ENCODE results near the gene RNF215.

The RNF215 gene

GRCh38 chr22:30396871-30397655, 9.9 kb upstream of the RNF215 start, which contains the start of gene SEC14L2:
Gene SEC14L2 (plus strand): TSS chr22:30397018. CDS start chr22:30397117, 99 bp downstream.
- DNase-seq (ENCODE audit: low read depth) = peak; percentile 49

GRCh38 chr22:30393885-30394284, 6.7 kb upstream of the RNF215 start:
- DNase-seq (ENCODE audit: low read depth) = no peak

GRCh38 chr22:30393322-30393680, 6.1 kb upstream of the RNF215 start:
- DNase-seq (ENCODE audit: low read depth) = no peak

DNA sequence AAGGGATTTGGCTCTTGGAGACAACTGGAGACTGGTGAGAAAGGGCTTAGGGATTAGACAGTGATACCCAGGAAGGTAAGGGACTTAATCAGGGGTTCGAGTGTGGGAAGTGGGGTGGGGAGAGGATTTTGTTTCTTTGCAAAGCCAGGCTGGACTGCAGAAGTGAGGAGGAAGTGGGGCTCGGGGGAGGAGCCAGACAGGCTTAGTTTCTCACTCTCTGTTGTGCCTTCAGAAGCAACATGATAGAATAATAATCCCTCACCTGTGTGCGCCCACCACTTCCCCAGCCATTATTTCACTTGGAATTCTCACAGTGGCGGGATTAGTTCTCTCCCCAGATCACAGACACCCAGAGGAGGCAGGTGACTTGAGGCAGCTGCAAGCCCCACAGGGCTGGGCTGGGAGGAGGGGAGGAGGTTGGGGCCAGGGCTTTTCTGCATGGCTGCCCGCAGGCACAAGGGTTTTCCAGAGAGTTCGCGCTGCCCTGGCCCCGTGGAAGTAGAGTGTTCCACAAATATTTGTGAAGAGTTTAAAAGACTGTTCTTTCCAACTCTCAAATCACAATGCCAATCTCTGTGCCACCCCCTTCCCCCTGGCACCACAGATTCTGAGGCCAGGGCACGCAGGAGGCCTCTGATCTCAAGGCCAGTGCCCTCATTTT, 5.6 kb upstream of the RNF215 start:
- no peak for DNase-seq (ENCODE audit: low read depth)

DNA sequence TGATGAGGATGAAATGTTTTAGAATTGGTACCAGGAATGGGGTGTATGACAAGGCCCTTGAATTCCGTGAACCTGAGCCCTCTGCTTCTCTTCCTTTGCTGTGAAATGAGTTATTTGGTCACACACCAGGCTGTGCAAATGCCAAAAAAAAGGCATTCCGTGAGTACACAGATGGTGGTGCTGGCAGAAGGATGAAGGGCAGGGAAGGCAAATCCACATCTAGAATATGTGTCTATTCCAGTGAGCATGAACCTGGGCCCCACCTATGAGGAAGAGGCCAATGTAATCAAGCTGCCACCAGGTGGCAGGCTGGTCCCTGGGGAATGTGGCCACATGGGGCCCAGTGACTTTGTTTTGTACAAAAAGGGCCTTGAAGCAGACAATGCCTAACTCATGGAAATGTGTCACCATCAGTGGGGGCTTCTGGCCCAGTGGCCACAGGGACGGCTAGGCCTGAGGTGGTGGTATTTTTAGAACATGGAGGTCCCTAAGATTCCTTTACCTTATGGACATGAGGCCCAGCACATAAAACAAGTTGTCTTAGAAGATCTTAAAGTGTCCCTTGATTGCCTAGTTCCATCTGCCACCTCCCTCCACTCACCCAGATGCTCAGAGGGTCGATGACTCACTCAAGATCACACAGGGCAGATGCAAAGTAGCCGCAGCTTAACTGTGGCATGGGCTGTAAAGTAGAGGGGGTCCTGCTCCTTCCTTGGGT, 3.9 kb upstream of the RNF215 start:
- DNase-seq (ENCODE audit: low read depth) = peak; percentile 58

GRCh38 chr22:30386608-30386959, 627 bp downstream of the RNF215 start:
- DNase-seq (ENCODE audit: low read depth) = no peak

GRCh38 chr22:30385942-30386341, 1.3 kb downstream of the RNF215 start:
- DNase-seq (ENCODE audit: low read depth) = no peak

GRCh38 chr22:30383061-30383460, 4.2 kb downstream of the RNF215 start:
- no peak for DNase-seq (ENCODE audit: low read depth)

GRCh38 chr22:30382340-30382739, 4.9 kb downstream of the RNF215 start:
- DNase-seq (ENCODE audit: low read depth) = no peak

DNA sequence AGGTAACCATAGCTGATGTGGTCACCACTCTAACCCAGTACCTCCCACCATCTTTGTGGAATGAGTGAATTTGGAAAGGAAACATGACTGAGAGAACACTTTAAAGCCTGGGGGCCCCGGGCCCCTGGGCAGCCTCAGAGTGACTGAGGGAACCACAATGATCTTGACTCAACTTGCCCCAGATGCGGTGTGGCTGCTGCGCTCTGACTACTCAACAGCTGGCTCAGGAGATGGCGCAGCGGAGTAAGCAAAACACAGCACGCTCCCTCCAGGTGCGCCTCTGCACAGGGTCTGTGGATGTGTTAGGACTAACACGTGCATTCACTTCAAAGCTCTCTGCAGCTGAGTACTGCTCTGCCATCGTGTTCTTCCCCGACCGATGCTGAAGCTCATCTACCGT, 5.9 kb downstream of the RNF215 start:
- no peak for DNase-seq (ENCODE audit: low read depth)

GRCh38 chr22:30380011-30380410, 7.2 kb downstream of the RNF215 start:
- no peak for DNase-seq (ENCODE audit: low read depth)

GRCh38 chr22:30375312-30375849, 11.8 kb downstream of the RNF215 start:
- no peak for DNase-seq (ENCODE audit: low read depth)

GRCh38 chr22:30373331-30374325, 13.6 kb downstream of the RNF215 start:
- DNase-seq (ENCODE audit: low read depth) = no peak

DNA sequence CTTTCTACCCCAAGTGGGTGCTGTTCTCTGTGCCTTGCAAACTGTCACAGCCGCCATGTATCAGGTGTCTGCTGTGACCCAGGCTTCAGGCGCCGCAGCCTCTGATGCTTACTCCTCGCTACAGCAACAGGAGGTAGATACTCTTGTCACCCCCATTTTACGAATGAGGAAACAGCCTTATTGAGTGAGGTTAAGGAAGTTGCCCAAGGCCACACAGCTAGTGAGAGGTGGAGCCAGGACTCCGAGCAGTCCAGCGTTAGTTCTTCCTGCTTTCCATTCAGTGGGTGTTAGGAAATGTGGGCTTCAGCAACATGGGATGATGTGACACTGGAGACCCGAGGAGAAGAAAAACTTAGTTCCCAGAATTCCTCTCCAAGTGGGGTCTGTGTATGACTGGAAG, 14.3 kb downstream of the RNF215 start:
- DNase-seq (ENCODE audit: low read depth) = no peak

DNA sequence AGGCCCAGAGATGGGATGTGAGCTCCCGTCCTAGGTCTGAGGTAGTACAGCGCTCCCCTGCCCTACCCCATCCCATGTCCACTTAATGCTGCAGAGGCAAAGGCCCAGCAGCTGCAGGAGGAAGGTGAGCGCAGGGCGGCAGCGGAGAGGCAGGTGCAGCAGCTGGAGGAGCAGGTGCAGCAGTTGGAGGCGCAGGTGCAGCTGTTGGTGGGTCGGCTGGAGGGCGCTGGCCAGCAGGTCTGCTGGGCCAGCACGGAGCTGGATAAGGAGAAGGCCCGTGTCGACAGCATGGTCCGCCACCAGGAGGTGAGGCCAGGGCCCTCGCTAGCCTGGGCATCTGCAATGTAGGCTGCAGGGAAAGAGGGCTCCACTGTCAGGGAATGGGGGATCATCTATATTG, 15.2 kb downstream of the RNF215 start:
- DNase-seq (ENCODE audit: low read depth) = no peak

- no peak for DNase-seq (ENCODE audit: low read depth)
These were observed 15.9 kb downstream of the RNF215 start for GRCh38 chr22:30371321-30371720.

GRCh38 chr22:30370641-30371230, 16.5 kb downstream of the RNF215 start:
- no peak for DNase-seq (ENCODE audit: low read depth)

- DNase-seq (ENCODE audit: low read depth) = no peak
These were observed 18.8 kb downstream of the RNF215 start for GRCh38 chr22:30368420-30368819.

- DNase-seq (ENCODE audit: low read depth) = no peak
These were observed 21.3 kb downstream of the RNF215 start for GRCh38 chr22:30365891-30366290.

DNA sequence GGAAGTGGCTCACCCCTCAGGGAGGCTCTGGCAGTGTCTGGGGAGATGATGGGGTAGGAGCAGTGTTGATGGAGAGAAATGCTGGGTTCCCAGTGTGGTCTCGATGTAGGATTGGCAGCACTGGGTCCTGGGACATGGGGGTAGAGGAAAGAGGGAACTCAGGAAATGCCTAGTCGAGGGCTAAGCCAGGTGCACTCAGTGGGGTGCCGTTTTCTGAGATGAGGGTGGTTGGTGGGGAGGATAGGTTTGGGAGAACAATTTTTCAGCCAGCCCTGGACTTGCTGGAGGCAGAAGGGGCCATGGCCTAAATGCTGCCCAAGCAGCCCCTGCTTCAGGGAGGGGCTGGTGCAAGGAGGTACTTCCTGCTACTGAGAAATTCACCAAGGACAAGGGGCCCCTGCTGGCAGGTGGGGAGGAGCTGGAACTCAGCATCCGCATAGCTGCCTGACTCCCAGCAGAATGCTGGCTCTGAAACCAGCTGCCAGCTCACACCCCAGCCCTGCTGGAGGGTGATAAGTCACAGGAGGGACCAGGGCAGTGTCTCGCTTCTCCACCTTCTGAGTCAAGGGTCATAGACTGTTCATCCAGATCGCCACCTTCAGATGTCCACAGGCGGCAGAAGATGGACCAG, 24.4 kb downstream of the RNF215 start:
- no peak for DNase-seq (ENCODE audit: low read depth)
